ENCODE data around the gene MLLT1. TPM values are rescaled to one million over a fixed set of nuclear protein-coding genes. Genes with fewer than 3 reads are reported as not detected.

Gene MLLT1
- total and polyA plus RNA-seq, 2 of the 8 experiments (the other 6 are each of a cell fraction or from before 2014, with no cell fraction given): 18.8 to 45.1 TPM

DNA sequence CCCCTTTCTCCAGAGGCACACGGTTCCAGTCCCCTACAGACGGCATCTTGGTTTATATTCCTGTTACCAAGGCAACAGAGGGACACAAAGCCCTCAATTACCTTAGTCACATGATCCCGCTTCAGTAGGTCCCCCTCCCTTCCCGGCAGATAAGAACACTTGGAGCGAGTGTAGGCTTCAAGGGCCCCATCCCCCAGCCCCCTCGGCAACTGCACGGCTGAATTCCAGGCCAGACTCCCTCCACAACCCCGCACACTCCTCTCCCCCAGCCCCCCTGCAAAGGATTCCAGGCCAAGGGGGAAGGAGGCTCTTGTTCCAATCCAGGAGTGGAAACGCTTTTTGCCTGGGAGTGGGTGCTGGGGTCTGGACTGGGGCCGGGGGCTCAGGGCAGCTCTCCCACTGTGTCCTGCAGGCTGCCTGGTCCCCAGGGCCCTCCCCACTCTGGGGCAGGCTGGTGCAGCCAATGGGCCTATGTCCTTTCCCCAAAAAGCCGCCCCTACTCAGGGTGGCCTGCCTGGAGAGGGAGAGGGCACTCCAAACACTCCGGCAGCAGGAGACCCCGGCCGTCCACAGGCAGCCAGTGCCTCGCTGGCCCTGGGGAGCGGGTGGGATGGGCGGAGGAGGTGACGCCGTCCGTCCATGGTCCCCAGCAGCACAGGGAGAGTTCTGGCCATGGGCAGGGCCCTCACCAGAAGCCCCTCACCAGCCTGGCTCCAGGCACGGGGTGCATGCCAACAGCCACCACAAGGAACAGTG is 62.6 kb downstream of the MLLT1 start (continued):
- no peak for TF ChIP-seq SIN3A (conservative IDR thresholded peaks at IDR 0.05 in 1 of 2, IDR thresholded peaks at IDR 0.05 in 1 of 2; ENCODE audit: low read depth in 1 of 2, low read length in 2 of 2)
- TF ChIP-seq KDM1A (IDR thresholded peaks at IDR 0.05; ENCODE audit: borderline replicate concordance, low read length): no peak
- TF ChIP-seq, protein P1, sequence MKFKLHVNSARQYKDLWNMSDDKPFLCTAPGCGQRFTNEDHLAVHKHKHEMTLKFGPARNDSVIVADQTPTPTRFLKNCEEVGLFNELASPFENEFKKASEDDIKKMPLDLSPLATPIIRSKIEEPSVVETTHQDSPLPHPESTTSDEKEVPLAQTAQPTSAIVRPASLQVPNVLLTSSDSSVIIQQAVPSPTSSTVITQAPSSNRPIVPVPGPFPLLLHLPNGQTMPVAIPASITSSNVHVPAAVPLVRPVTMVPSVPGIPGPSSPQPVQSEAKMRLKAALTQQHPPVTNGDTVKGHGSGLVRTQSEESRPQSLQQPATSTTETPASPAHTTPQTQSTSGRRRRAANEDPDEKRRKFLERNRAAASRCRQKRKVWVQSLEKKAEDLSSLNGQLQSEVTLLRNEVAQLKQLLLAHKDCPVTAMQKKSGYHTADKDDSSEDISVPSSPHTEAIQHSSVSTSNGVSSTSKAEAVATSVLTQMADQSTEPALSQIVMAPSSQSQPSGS (IDR thresholded peaks at IDR 0.05; ENCODE audit: low read length): no peak
- no peak for TF ChIP-seq CBX5 (IDR thresholded peaks at IDR 0.05; ENCODE audit: low read depth, low read length)
- TF ChIP-seq, protein P2, sequence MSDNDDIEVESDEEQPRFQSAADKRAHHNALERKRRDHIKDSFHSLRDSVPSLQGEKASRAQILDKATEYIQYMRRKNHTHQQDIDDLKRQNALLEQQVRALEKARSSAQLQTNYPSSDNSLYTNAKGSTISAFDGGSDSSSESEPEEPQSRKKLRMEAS (IDR thresholded peaks at IDR 0.05): no peak
- no peak for TF ChIP-seq KDM5A (IDR thresholded peaks at IDR 0.05; ENCODE audit: low read length)
- no peak for TF ChIP-seq JUN (IDR thresholded peaks at IDR 0.05; ENCODE audit: low read depth, low read length)
- no peak for TF ChIP-seq CEBPB (IDR thresholded peaks at IDR 0.05; ENCODE audit: low read depth, low read length)
- no peak for TF ChIP-seq POLR2AphosphoS5 (IDR thresholded peaks at IDR 0.05; ENCODE audit: low read depth, low read length)
- no peak for TF ChIP-seq SIRT6 (IDR thresholded peaks at IDR 0.05; ENCODE audit: low read length)
- no peak for TF ChIP-seq SRF (IDR thresholded peaks at IDR 0.05; ENCODE audit: low read depth, low read length)
- TF ChIP-seq SP1 (IDR thresholded peaks at IDR 0.05; ENCODE audit: low read depth, low read length): 0 out of 2 replicates have a peak, but pooled peaks have one; percentile 46
- TF ChIP-seq EP300 (IDR thresholded peaks at IDR 0.05; ENCODE audit: borderline replicate concordance in 1 of 2, low read depth in 2 of 2, low read length in 2 of 2): peak in 1 of 2 experiments; percentile 46; a peak in 1 of 3 replicates
- TF ChIP-seq, protein P3, sequence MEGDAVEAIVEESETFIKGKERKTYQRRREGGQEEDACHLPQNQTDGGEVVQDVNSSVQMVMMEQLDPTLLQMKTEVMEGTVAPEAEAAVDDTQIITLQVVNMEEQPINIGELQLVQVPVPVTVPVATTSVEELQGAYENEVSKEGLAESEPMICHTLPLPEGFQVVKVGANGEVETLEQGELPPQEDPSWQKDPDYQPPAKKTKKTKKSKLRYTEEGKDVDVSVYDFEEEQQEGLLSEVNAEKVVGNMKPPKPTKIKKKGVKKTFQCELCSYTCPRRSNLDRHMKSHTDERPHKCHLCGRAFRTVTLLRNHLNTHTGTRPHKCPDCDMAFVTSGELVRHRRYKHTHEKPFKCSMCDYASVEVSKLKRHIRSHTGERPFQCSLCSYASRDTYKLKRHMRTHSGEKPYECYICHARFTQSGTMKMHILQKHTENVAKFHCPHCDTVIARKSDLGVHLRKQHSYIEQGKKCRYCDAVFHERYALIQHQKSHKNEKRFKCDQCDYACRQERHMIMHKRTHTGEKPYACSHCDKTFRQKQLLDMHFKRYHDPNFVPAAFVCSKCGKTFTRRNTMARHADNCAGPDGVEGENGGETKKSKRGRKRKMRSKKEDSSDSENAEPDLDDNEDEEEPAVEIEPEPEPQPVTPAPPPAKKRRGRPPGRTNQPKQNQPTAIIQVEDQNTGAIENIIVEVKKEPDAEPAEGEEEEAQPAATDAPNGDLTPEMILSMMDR (IDR thresholded peaks at IDR 0.05; ENCODE audit: control extremely low read depth in 1 of 3, insufficient read depth in 1 of 3, low read depth in 1 of 3, low read length in 3 of 3): no peak
- TF ChIP-seq TBP (IDR thresholded peaks at IDR 0.05; ENCODE audit: low read depth, low read length): no peak
